ENCODE measurements around the gene CAV1. TPM values are rescaled to one million over a fixed set of nuclear protein-coding genes. Genes with fewer than 3 reads are reported as not detected.
"Not testable (repeated sequence)": the region's sequence is repeated elsewhere in the genome, so short reads cannot be mapped to it uniquely, and the experiment has no call there.

CAV1 gene, protein sequence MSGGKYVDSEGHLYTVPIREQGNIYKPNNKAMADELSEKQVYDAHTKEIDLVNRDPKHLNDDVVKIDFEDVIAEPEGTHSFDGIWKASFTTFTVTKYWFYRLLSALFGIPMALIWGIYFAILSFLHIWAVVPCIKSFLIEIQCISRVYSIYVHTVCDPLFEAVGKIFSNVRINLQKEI
- 54.2 and 79.9 TPM in 2 replicates for total RNA-seq (2014; rRNA removed; shearing (Covaris generic))

DNA sequence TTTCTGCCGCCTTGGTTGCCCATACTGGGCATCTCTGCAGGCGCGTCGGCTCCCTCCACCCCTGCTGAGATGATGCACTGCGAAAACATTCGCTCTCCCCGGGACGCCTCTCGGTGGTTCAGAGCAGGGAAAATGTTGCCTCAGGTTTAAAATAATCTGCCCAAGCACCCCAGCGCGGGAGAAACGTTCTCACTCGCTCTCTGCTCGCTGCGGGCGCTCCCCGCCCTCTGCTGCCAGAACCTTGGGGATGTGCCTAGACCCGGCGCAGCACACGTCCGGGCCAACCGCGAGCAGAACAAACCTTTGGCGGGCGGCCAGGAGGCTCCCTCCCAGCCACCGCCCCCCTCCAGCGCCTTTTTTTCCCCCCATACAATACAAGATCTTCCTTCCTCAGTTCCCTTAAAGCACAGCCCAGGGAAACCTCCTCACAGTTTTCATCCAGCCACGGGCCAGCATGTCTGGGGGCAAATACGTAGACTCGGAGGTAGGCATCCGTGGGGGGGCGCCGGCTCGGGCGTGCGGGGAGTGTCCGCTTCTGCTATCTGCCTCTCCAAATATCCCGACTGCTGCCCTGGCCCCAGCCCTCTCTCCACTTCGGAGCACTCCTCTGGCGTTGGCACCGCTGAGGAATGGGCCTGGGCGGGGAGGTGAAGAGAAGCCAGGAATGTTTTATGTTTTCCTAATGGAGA lies at the start of gene CAV1:
Gene CAV1 (plus strand): TSS at position 428 of the 689 bp plus-strand sequence. CDS start 27 bp downstream, at position 455.
- DNase-seq, result peak; percentile 79
- H3K4me3 ChIP-seq (ENCODE audit: insufficient read depth, low read depth, low read length), result peak within 1 kb of the TSS; percentile 77
- H3K27me3 ChIP-seq (ENCODE audit: control insufficient read depth, insufficient read depth, low read length), result no peaks in the 10 kb centered on the region; the same call in 1 of the 2 replicates
- H3K36me3 ChIP-seq (replicated peaks; ENCODE audit: control insufficient read depth, insufficient read depth, low read length), result no peaks in the 10 kb centered on the region; the same call in 1 of the 2 replicates

DNA sequence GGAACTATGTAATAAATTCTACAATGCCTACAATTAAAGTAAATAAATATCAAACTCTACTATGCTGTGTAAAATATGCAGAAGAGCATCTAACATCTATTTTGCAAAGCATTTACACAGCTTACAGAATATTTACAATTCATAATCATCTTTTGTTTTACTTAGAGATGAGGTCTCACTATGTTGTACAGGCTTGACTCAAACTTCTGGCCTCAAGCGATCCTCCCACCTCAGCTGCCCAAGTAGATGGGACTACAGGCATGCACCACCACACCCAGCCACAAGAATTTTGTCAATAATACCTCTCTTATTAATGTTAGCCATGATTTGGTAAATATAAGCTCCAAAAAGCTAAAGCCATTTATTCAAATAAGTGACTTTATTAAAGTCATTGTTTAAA lies 47.2 kb upstream of the CAV1 start:
- DNase-seq, result no peak
- Histone ChIP-seq H3K36me3 (replicated peaks; ENCODE audit: control insufficient read depth, insufficient read depth, low read length) (no peaks in the 10 kb centered on the region), H3K27me3 (ENCODE audit: control insufficient read depth, insufficient read depth, low read length) (no peaks in the 10 kb centered on the region), H3K4me3 (ENCODE audit: insufficient read depth, low read depth, low read length) (no peak overlapping the region)

DNA sequence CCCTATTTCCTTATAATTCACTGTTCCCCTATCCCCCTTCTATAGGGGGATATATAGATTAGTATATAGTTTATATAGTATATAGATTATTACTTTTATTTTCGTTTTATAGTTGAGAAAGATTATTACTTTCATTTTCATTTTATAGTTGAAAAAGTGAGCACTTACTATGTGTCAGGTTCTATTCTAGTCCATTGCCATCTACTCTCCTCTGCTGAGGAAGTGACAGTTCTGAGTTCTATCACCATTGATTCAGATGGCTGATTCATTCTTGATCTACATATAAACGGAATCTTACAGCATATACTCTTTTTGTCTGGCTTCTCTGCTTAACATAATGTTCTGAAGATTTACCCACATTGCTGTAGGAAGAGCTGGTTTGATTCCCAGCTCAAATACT lies 46.0 kb upstream of the CAV1 start:
- no peak for DNase-seq
- H3K36me3 ChIP-seq (replicated peaks; ENCODE audit: control insufficient read depth, insufficient read depth, low read length), result no peaks in the 10 kb centered on the region
- H3K27me3 ChIP-seq (ENCODE audit: control insufficient read depth, insufficient read depth, low read length), result no peaks in the 10 kb centered on the region
- H3K4me3 ChIP-seq (ENCODE audit: insufficient read depth, low read depth, low read length), result no peak overlapping the region

DNA sequence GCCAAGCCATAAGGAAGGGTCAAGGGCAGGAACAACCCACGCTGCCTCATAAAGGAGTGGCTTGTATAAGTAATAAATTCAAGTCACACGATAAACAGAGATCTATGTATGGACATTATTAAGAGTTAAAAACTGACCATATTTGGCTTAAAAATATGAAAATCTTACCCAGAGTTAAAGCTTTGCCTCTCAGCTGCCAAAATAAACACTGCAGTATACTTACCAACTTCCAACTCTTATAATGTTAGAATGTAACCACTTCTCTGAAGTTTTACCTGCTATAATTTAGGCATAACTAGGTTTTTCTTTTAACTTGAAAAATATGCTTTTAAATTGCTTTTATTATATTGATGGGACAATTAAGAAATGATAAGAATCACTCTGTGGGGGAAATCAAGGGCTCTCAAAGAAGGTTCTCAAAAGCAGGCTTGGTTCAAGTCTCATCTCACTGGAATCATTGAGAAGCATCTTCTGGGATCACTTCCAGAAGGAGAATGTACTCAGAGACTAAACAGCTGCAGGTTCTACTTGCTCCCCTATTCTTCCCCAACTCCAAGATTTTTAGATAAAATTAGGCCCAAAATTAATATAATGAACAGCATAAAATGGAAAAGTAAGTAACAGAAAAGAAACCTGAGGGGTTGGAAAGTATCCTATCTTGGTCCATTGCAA lies 41.4 kb upstream of the CAV1 start:
- Histone ChIP-seq H3K4me3 (ENCODE audit: insufficient read depth, low read depth, low read length) (no peak overlapping the region), H3K27me3 (ENCODE audit: control insufficient read depth, insufficient read depth, low read length) (no peaks in the 10 kb centered on the region), H3K36me3 (replicated peaks; ENCODE audit: control insufficient read depth, insufficient read depth, low read length) (no peaks in the 10 kb centered on the region)
- no peak for DNase-seq

GRCh38 chr7:116484389-116484788 lies 40.4 kb upstream of the CAV1 start:
- H3K27me3 ChIP-seq (ENCODE audit: control insufficient read depth, insufficient read depth, low read length); DNase-seq: not testable (repeated sequence)

GRCh38 chr7:116487907-116488521 lies 36.8 kb upstream of the CAV1 start:
- DNase-seq, result no peak

More at GRCh38 chr7:116484389-116484788, 40.4 kb upstream of the CAV1 start:
- H3K36me3 ChIP-seq (replicated peaks; ENCODE audit: control insufficient read depth, insufficient read depth, low read length); H3K4me3 ChIP-seq (ENCODE audit: insufficient read depth, low read depth, low read length): not testable (repeated sequence)

GRCh38 chr7:116490351-116490750 lies 34.5 kb upstream of the CAV1 start:
- H3K4me3 ChIP-seq (ENCODE audit: insufficient read depth, low read depth, low read length), result no peak overlapping the region
- no peak for DNase-seq
- no peaks in the 10 kb centered on the region for H3K27me3 ChIP-seq (ENCODE audit: control insufficient read depth, insufficient read depth, low read length)
- H3K36me3 ChIP-seq (replicated peaks; ENCODE audit: control insufficient read depth, insufficient read depth, low read length), result no peaks in the 10 kb centered on the region

More at GRCh38 chr7:116487907-116488521, 36.8 kb upstream of the CAV1 start:
- H3K36me3 ChIP-seq (replicated peaks; ENCODE audit: control insufficient read depth, insufficient read depth, low read length), result no peaks in the 10 kb centered on the region
- no peaks in the 10 kb centered on the region for H3K27me3 ChIP-seq (ENCODE audit: control insufficient read depth, insufficient read depth, low read length)
- no peak overlapping the region for H3K4me3 ChIP-seq (ENCODE audit: insufficient read depth, low read depth, low read length)

GRCh38 chr7:116491887-116492653 lies 32.8 kb upstream of the CAV1 start:
- Histone ChIP-seq H3K4me3 (ENCODE audit: insufficient read depth, low read depth, low read length) (no peak overlapping the region), H3K27me3 (ENCODE audit: control insufficient read depth, insufficient read depth, low read length) (no peaks in the 10 kb centered on the region), H3K36me3 (replicated peaks; ENCODE audit: control insufficient read depth, insufficient read depth, low read length) (no peaks in the 10 kb centered on the region)
- DNase-seq, result no peak

- Histone ChIP-seq H3K36me3 (replicated peaks; ENCODE audit: control insufficient read depth, insufficient read depth, low read length) (no peaks in the 10 kb centered on the region), H3K27me3 (ENCODE audit: control insufficient read depth, insufficient read depth, low read length) (no peaks in the 10 kb centered on the region), H3K4me3 (ENCODE audit: insufficient read depth, low read depth, low read length) (no peak overlapping the region)
- no peak for DNase-seq
These were observed 32.2 kb upstream of the CAV1 start for GRCh38 chr7:116492654-116493109.

- no peaks in the 10 kb centered on the region for H3K27me3 ChIP-seq (ENCODE audit: control insufficient read depth, insufficient read depth, low read length)
- H3K4me3 ChIP-seq (ENCODE audit: insufficient read depth, low read depth, low read length), result no peak overlapping the region
- H3K36me3 ChIP-seq (replicated peaks; ENCODE audit: control insufficient read depth, insufficient read depth, low read length), result no peaks in the 10 kb centered on the region
- no peak for DNase-seq
These were observed 31.4 kb upstream of the CAV1 start for GRCh38 chr7:116493449-116493848.

- H3K4me3 ChIP-seq (ENCODE audit: insufficient read depth, low read depth, low read length), result no peak overlapping the region
- no peak for DNase-seq
- no peaks in the 10 kb centered on the region; the same call in 1 of the 2 replicates for H3K27me3 ChIP-seq (ENCODE audit: control insufficient read depth, insufficient read depth, low read length)
- no peaks in the 10 kb centered on the region for H3K36me3 ChIP-seq (replicated peaks; ENCODE audit: control insufficient read depth, insufficient read depth, low read length)
These were observed 30.4 kb upstream of the CAV1 start for GRCh38 chr7:116494472-116494871.

- DNase-seq, result no peak
- peaks cover 6% of the 10 kb centered on the region for H3K27me3 ChIP-seq (ENCODE audit: control insufficient read depth, insufficient read depth, low read length)
- H3K36me3 ChIP-seq (replicated peaks; ENCODE audit: control insufficient read depth, insufficient read depth, low read length), result no peaks in the 10 kb centered on the region
- no peak overlapping the region for H3K4me3 ChIP-seq (ENCODE audit: insufficient read depth, low read depth, low read length)
These were observed 29.1 kb upstream of the CAV1 start for GRCh38 chr7:116495736-116496135.

DNA sequence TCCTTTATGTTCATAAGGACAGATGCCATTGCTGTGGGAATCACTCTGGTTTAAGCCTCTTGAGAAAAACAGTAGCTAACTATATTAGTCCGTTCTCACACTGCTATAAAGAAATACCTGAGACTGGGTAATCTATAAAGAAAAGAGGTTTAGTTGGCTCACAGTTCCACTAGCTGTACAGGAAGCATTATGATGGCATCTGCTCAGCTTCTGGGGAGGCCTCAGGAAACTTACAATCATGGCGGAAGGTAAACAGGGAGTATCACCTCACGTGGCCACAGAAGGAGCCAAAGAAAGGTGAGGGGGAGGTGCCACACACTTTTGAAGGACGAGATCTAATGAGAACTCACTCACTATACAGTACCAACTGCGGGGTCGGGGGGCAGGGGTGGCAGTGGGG lies 28.2 kb upstream of the CAV1 start:
- Histone ChIP-seq H3K4me3 (ENCODE audit: insufficient read depth, low read depth, low read length) (no peak overlapping the region), H3K27me3 (ENCODE audit: control insufficient read depth, insufficient read depth, low read length) (peaks cover 6% of the 10 kb centered on the region), H3K36me3 (replicated peaks; ENCODE audit: control insufficient read depth, insufficient read depth, low read length) (no peaks in the 10 kb centered on the region; the same call in 1 of the 2 replicates)
- DNase-seq, result no peak

DNA sequence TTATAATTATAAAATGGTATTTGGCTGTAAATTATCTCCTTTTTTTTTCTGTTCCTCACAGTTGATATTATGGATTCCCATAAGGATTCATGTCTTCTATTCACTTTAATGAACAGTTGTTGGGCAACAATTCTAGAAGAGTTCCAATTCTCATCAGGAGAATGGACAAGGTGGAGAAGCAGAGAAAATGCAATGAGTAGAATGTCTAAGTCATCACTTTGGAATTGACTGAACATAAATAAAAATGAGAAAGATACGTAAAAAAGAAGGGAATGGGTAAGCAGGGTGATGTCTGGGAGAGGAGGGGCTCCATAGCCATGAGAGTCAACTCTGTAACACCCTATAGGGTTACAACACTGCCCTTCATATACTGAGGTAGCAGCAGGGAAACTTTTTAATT lies 27.1 kb upstream of the CAV1 start:
- DNase-seq, result no peak
- Histone ChIP-seq H3K27me3 (ENCODE audit: control insufficient read depth, insufficient read depth, low read length) (peaks cover 6% of the 10 kb centered on the region), H3K36me3 (replicated peaks; ENCODE audit: control insufficient read depth, insufficient read depth, low read length) (no peaks in the 10 kb centered on the region; the same call in 1 of the 2 replicates), H3K4me3 (ENCODE audit: insufficient read depth, low read depth, low read length) (no peak overlapping the region)

Measured in H7 (cell line).